Activated CD8-positive, alpha-beta memory T cell treated with anti-CD3 and anti-CD28 coated beads for 48 hours (primary cell): ENCODE measurements around the gene IMMT.

Experiments used
- DNase-seq, 3 experiments: peaks; one replicate each; pipeline ENCODE4 v3.0.0-alpha.2; 2020; ENCODE audit warnings: low read depth in 2 of 3, low spot score in 2 of 3

IMMT gene

DNA sequence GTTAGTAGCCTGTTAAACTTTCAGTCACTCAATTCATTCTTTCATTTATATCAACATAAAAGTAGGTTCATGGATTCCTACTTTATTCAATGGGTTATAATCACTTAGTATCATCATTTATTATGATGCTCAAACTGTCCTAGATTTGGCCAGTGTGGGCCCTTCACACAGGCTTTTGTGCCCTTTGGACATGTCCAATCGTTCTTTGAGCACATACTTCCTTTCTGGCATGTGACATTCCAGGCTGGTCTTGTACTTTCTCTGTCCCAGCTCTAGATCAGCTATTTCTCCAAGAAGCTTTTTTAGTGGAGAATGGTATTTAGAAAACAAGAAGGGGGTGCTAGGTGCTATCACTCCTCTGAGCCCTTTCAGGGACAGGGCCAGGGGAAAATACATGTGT lies 101.0 kb downstream of the IMMT start:
- DNase-seq: no peak
